Measurements from ENCODE around the gene PHF21B.

The PHF21B gene

GRCh38 chr22:44917372-44918165 is 92.2 kb downstream of the PHF21B start:
- no peak overlapping the region for H3K27ac ChIP-seq
- no peak overlapping the region for H3K4me3 ChIP-seq
- TF ChIP-seq, protein P1, sequence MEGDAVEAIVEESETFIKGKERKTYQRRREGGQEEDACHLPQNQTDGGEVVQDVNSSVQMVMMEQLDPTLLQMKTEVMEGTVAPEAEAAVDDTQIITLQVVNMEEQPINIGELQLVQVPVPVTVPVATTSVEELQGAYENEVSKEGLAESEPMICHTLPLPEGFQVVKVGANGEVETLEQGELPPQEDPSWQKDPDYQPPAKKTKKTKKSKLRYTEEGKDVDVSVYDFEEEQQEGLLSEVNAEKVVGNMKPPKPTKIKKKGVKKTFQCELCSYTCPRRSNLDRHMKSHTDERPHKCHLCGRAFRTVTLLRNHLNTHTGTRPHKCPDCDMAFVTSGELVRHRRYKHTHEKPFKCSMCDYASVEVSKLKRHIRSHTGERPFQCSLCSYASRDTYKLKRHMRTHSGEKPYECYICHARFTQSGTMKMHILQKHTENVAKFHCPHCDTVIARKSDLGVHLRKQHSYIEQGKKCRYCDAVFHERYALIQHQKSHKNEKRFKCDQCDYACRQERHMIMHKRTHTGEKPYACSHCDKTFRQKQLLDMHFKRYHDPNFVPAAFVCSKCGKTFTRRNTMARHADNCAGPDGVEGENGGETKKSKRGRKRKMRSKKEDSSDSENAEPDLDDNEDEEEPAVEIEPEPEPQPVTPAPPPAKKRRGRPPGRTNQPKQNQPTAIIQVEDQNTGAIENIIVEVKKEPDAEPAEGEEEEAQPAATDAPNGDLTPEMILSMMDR (IDR thresholded peaks at IDR 0.05), result no peak
- peak; percentile 57 for DNase-seq (ENCODE audit: low spot score)

GRCh38 chr22:44916281-44917231 is 93.2 kb downstream of the PHF21B start:
- no peak overlapping the region for H3K4me3 ChIP-seq
- no peak overlapping the region for H3K27ac ChIP-seq
- TF ChIP-seq, protein P1 (IDR thresholded peaks at IDR 0.05), result no peak
- peak; percentile 64 for DNase-seq (ENCODE audit: low spot score)

DNA sequence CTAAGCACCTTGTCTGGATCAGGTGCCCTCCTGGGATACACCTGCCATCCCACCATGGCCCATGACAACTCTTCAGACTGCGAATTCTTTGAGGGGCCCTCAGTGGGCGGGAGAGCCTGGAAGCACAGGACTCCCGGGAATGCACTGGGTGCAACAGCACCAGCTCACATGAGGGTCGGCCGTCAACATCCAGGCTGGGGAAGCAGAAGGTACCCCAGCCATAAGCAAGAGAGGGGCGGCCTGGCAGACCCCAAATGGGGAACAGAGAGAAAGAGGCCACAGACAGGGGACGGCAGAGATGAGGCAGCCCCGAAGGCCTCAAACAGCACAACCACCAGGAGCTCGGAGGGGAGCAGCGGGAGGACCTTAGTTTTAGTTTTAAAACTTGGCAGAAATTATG is 94.4 kb downstream of the PHF21B start:
- DNase-seq (ENCODE audit: low spot score), result peak; percentile 38
- TF ChIP-seq, protein P1 (IDR thresholded peaks at IDR 0.05), result no peak
- H3K27ac ChIP-seq, result no peak overlapping the region
- H3K4me3 ChIP-seq, result no peak overlapping the region

GRCh38 chr22:44914026-44914721 is 95.6 kb downstream of the PHF21B start:
- H3K27ac ChIP-seq, result no peak overlapping the region
- peak; percentile 62 for DNase-seq (ENCODE audit: low spot score)
- no peak overlapping the region for H3K4me3 ChIP-seq
- TF ChIP-seq, protein P1 (IDR thresholded peaks at IDR 0.05), result no peak

DNA sequence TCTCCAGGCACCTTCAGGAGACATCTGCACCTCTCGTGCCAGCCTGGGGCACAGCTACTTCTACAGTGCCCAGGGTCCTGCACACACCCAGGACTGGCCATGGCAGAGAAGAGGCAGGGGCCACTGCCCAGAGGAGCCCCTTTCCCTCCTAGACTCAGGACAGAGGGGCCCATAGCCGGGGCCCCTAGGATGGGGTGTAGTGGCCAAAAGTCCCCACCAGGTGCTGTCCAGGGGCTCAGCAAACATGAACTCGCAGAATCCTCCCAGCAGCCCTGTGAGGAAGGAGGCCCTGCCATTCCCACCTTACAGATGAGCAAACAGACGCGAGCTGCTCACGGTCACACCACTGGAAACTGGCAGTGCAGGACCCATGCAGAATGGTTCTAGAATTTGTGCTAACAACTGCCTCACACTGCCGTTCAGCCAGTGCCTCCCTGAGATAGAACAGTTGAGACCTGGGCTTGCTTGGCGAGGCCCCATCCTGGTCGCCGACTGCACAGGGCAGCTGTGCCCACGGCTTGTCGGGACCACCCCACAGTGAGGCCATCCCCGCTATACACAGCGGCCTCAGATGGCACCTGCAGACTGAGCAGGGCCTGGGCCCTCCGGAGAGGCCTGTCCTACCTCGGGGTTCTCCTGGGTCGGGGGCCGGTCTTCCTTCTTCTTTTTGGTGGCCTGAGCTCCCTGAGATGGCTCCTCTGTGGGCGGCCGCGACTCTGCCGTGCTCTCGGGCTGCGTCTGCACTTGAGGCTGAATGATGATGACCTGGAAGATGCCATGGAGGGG is 96.4 kb downstream of the PHF21B start:
- TF ChIP-seq, protein P1 (IDR thresholded peaks at IDR 0.05), result no peak
- DNase-seq (ENCODE audit: low spot score), result peak; percentile 65
- Histone ChIP-seq H3K4me3 (no peak overlapping the region), H3K27ac (no peak overlapping the region)

GRCh38 chr22:44909241-44909640 is 100.6 kb downstream of the PHF21B start:
- Histone ChIP-seq H3K27ac (no peak overlapping the region), H3K4me3 (no peak overlapping the region)
- TF ChIP-seq, protein P1 (IDR thresholded peaks at IDR 0.05), result no peak
- peak; percentile 22 for DNase-seq (ENCODE audit: low spot score)

Measured in coronary artery (tissue), 2 donors.